ENCODE measurements around the gene UNC45B. TPM values are rescaled to one million over a fixed set of nuclear protein-coding genes. Genes with fewer than 3 reads are reported as not detected.
A peak's percentile ranks its signal among the peaks of the same experiment; 100 is the strongest.

Gene UNC45B
- total RNA-seq (under 1 TPM; 0.10 to 0.62 (median 0.29) TPM), polyA plus RNA-seq (under 1 TPM; 0.10 to 0.22 TPM), total RNA-seq (1.2 reads per million)

DNA sequence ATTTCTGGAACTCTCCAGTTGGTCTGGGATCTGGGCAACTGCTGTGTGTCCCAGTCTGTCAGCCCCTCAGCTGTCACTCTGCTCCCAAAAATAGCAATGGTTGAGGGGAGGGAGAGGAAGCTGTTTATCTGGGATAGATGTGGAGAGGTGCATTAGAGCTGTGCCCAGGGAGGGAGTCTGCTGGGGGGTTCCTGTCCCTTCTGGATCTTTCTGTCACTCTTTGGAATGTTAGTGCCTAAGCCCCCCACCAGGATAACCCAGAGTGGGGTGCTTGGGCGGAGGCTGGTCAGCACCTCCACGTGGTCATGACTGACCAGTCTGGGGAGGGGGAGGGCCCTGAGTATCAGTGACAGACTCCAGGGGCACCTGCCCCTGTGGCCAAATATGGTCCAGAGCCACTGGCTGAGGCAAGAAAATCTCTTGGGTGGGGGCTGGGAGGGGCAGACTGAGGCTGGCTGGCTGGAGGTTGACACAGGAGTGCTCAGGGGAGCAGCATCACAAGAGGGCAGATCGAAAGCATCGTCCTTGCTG is at the start of gene UNC45B:
TSS of gene UNC45B (plus strand) at position 443 of the 531 bp plus-strand sequence. CDS start 447 bp downstream, outside the sequence.
- H3K4me1 ChIP-seq (ENCODE audit: control insufficient read depth in 2 of 2, insufficient read depth in 2 of 2, low read length in 2 of 2) = peaks cover 0 to 3% of the 10 kb centered on the region in 2 donors
- ChIA-PET CTCF (interaction anchor here (0.7 kb wide), 1 partner anchor 92 kb away, joined by 3 read pairs; no protein-coding TSS in a partner anchor), POLR2A (interaction anchor here (1.1 to 1.4 kb wide), 4 partner anchors 19 to 94 kb away, joined by 3 to 4 read pairs (median 4); no protein-coding TSS in a partner anchor)
- H3K36me3 Mint-ChIP-seq = no peaks in the 10 kb centered on the region
- no peaks in the 10 kb centered on the region for H3K9me3 Mint-ChIP-seq
- H3K4me3 Mint-ChIP-seq = no peak within 1 kb of the TSS
- H3K27me3 Mint-ChIP-seq = peaks cover 0 to 6% (median 0%) of the 10 kb centered on the region in 5 donors
- ATAC-seq (no peak), DNase-seq (no peak)
- no peaks in the 10 kb centered on the region for H3K27me3 ChIP-seq (ENCODE audit: control insufficient read depth in 2 of 2, insufficient read depth in 2 of 2, low read length in 2 of 2)
- intact Hi-C loops (cut with micrococcal nuclease) = loop anchor here in 1 of 2 donors (10.0 kb wide), 1 partner anchor 597 kb away; no protein-coding TSS in a partner anchor
- no peaks in the 10 kb centered on the region for H3K9me3 ChIP-seq (ENCODE audit: control insufficient read depth in 2 of 3, low read length in 3 of 3)
- H3K27ac ChIP-seq (ENCODE audit: low read depth, low read length) = no peak within 1 kb of the TSS
- peaks cover under 1 to 9% (median 7%) of the 10 kb centered on the region in 7 donors for H3K4me1 Mint-ChIP-seq
- no peak within 1 kb of the TSS for H3K4me3 ChIP-seq (ENCODE audit: low read length)
- no peaks in the 10 kb centered on the region for H3K36me3 ChIP-seq (ENCODE audit: control insufficient read depth in 2 of 3, insufficient read depth in 3 of 3, low read length in 3 of 3)
- H3K27ac Mint-ChIP-seq = peak within 1 kb of the TSS in 3 of 9 donors; percentile 29 to 91 (median 70)

DNA sequence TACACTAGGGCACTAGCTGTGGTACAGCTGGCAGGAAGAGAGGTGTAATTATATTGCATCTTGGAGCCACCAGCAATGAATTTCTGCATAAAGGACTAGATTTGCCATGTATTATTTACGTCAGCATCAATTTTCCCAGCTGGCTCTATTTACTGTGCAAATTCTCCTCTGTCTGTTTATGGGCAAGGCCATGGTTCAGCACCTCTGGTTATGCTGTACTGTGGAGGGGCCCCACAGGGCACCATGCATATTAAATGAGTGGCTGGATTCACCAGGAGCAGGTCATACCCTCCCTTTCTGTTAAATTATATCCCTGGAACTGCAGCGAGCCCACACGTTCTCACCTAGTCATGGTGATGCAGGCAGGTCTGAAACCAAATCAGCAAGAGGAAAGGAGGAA is 47.7 kb upstream of the UNC45B start:
- ChIA-PET CTCF (no interaction called here), POLR2A (no interaction called here)
- peaks cover 9 to 41% (median 12%) of the 10 kb centered on the region in 5 donors for H3K36me3 Mint-ChIP-seq
- H3K4me1 Mint-ChIP-seq = peaks cover 0 to 5% (median 0%) of the 10 kb centered on the region in 7 donors
- no peaks in the 10 kb centered on the region for H3K9me3 Mint-ChIP-seq
- H3K4me3 Mint-ChIP-seq = no peak overlapping the region
- no peaks in the 10 kb centered on the region for H3K4me1 ChIP-seq (ENCODE audit: control insufficient read depth in 2 of 2, insufficient read depth in 2 of 2, low read length in 2 of 2)
- DNase-seq (no peak), ATAC-seq (no peak)
- H3K36me3 ChIP-seq (ENCODE audit: control insufficient read depth in 2 of 3, insufficient read depth in 3 of 3, low read length in 3 of 3) = peaks cover 0 to 43% (median 0%) of the 10 kb centered on the region in 3 experiments
- intact Hi-C loops (cut with micrococcal nuclease) = no loop called here
- no peaks in the 10 kb centered on the region for H3K9me3 ChIP-seq (ENCODE audit: control insufficient read depth in 2 of 3, low read length in 3 of 3)
- peak overlapping the region in 1 of 9 donors; percentile 17 for H3K27ac Mint-ChIP-seq
- no peaks in the 10 kb centered on the region for H3K27me3 ChIP-seq (ENCODE audit: control insufficient read depth in 2 of 2, insufficient read depth in 2 of 2, low read length in 2 of 2)
- H3K27ac ChIP-seq (ENCODE audit: low read depth, low read length) = no peak overlapping the region
- H3K27me3 Mint-ChIP-seq = no peaks in the 10 kb centered on the region
- H3K4me3 ChIP-seq (ENCODE audit: low read length) = no peak overlapping the region

- H3K36me3 ChIP-seq (ENCODE audit: control insufficient read depth in 2 of 3, insufficient read depth in 3 of 3, low read length in 3 of 3) = peaks cover 0 to 50% (median 0%) of the 10 kb centered on the region in 3 experiments
- H3K4me3 ChIP-seq (ENCODE audit: low read length) = no peak overlapping the region
- Mint-ChIP-seq H3K4me1 (peaks cover 0 to 5% (median 0%) of the 10 kb centered on the region in 7 donors), H3K36me3 (peaks cover 11 to 51% (median 20%) of the 10 kb centered on the region in 5 donors), H3K9me3 (no peaks in the 10 kb centered on the region), H3K27ac (no peak overlapping the region), H3K4me3 (no peak overlapping the region), H3K27me3 (no peaks in the 10 kb centered on the region)
- no peak overlapping the region for H3K27ac ChIP-seq (ENCODE audit: low read depth, low read length)
- ChIA-PET CTCF (interaction anchor here (1.2 kb wide), 1 partner anchor 16 kb away, joined by 3 read pairs; no protein-coding TSS in a partner anchor), POLR2A (no interaction called here)
- no peaks in the 10 kb centered on the region for H3K4me1 ChIP-seq (ENCODE audit: control insufficient read depth in 2 of 2, insufficient read depth in 2 of 2, low read length in 2 of 2)
- no peak for DNase-seq
- intact Hi-C loops (cut with micrococcal nuclease) = no loop called here
- H3K27me3 ChIP-seq (ENCODE audit: control insufficient read depth in 2 of 2, insufficient read depth in 2 of 2, low read length in 2 of 2) = no peaks in the 10 kb centered on the region
- ATAC-seq = no peak
- H3K9me3 ChIP-seq (ENCODE audit: control insufficient read depth in 2 of 3, low read length in 3 of 3) = no peaks in the 10 kb centered on the region
Measured at GRCh38 chr17:35101036-35101435, 46.6 kb upstream of the UNC45B start.

DNA sequence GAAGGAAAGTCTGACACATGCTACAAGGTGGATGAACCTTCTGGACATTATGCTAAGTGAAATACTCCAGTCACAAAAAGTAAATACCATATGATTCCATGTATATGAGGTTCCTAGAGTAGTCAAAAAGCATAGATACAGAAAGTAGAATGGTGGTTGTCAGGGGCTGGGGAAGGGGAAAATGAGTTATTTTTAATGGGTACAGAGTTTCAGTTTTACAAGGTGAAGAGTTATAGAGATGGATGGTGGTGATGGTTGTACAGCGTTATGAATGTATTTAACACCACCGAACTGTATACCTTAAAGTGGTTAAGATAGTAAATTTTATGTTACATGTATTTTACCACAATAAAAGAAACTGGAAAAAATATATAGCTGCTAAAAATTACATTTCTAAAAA is 45.9 kb upstream of the UNC45B start:
- intact Hi-C loops (cut with micrococcal nuclease) = no loop called here
- no peaks in the 10 kb centered on the region for H3K4me1 ChIP-seq (ENCODE audit: control insufficient read depth in 2 of 2, insufficient read depth in 2 of 2, low read length in 2 of 2)
- no peak overlapping the region for H3K4me3 ChIP-seq (ENCODE audit: low read length)
- DNase-seq = no peak
- H3K9me3 ChIP-seq (ENCODE audit: control insufficient read depth in 2 of 3, low read length in 3 of 3) = no peaks in the 10 kb centered on the region
- peaks cover 0 to 56% (median 0%) of the 10 kb centered on the region in 3 experiments for H3K36me3 ChIP-seq (ENCODE audit: control insufficient read depth in 2 of 3, insufficient read depth in 3 of 3, low read length in 3 of 3)
- no peaks in the 10 kb centered on the region for H3K27me3 Mint-ChIP-seq
- peaks cover 0 to 5% (median 0%) of the 10 kb centered on the region in 7 donors for H3K4me1 Mint-ChIP-seq
- ChIA-PET POLR2A (interaction anchor here (1.3 kb wide), 1 partner anchor 19 kb away, joined by 3 read pairs; no protein-coding TSS in a partner anchor), CTCF (interaction anchor here (1.2 kb wide), 1 partner anchor 15 kb away, joined by 3 read pairs; no protein-coding TSS in a partner anchor)
- no peak for ATAC-seq
- no peaks in the 10 kb centered on the region for H3K27me3 ChIP-seq (ENCODE audit: control insufficient read depth in 2 of 2, insufficient read depth in 2 of 2, low read length in 2 of 2)
- no peak overlapping the region for H3K4me3 Mint-ChIP-seq
- peaks cover 18 to 58% (median 27%) of the 10 kb centered on the region in 5 donors for H3K36me3 Mint-ChIP-seq
- H3K27ac ChIP-seq (ENCODE audit: low read depth, low read length) = no peak overlapping the region
- H3K27ac Mint-ChIP-seq = no peak overlapping the region
- peaks cover 0 to 5% (median 0%) of the 10 kb centered on the region in 11 donors for H3K9me3 Mint-ChIP-seq

- Histone ChIP-seq H3K27me3 (ENCODE audit: control insufficient read depth in 2 of 2, insufficient read depth in 2 of 2, low read length in 2 of 2) (no peaks in the 10 kb centered on the region), H3K9me3 (ENCODE audit: control insufficient read depth in 2 of 3, low read length in 3 of 3) (no peaks in the 10 kb centered on the region), H3K36me3 (ENCODE audit: control insufficient read depth in 2 of 3, insufficient read depth in 3 of 3, low read length in 3 of 3) (peaks cover 0 to 58% (median 0%) of the 10 kb centered on the region in 3 experiments), H3K4me3 (ENCODE audit: low read length) (no peak overlapping the region), H3K4me1 (ENCODE audit: control insufficient read depth in 2 of 2, insufficient read depth in 2 of 2, low read length in 2 of 2) (no peaks in the 10 kb centered on the region), H3K27ac (ENCODE audit: low read depth, low read length) (no peak overlapping the region)
- Mint-ChIP-seq H3K27me3 (no peaks in the 10 kb centered on the region), H3K36me3 (peaks cover 18 to 59% (median 33%) of the 10 kb centered on the region in 5 donors), H3K4me3 (no peak overlapping the region), H3K9me3 (peaks cover 0 to 5% (median 0%) of the 10 kb centered on the region in 11 donors), H3K4me1 (peaks cover 0 to 5% (median 0%) of the 10 kb centered on the region in 7 donors), H3K27ac (no peak overlapping the region)
- intact Hi-C loops (cut with micrococcal nuclease) = no loop called here
- DNase-seq (no peak), ATAC-seq (no peak)
- POLR2A ChIA-PET = interaction anchor here (0.8 to 1.3 kb wide), 2 partner anchors 20 to 135 kb away, joined by 3 read pairs; no protein-coding TSS in a partner anchor
- CTCF ChIA-PET = interaction anchor here (0.9 kb wide), 1 partner anchor 12 kb away, joined by 5 read pairs; no protein-coding TSS in a partner anchor
Measured at GRCh38 chr17:35103271-35103670, 44.3 kb upstream of the UNC45B start.

GRCh38 chr17:35104844-35105450 is 42.7 kb upstream of the UNC45B start:
- POLR2A ChIA-PET = interaction anchor here (1.2 kb wide), 1 partner anchor 14 kb away, joined by 3 read pairs; no protein-coding TSS in a partner anchor
- Histone ChIP-seq H3K4me3 (ENCODE audit: low read length) (no peak overlapping the region), H3K4me1 (ENCODE audit: control insufficient read depth in 2 of 2, insufficient read depth in 2 of 2, low read length in 2 of 2) (no peaks in the 10 kb centered on the region), H3K27me3 (ENCODE audit: control insufficient read depth in 2 of 2, insufficient read depth in 2 of 2, low read length in 2 of 2) (no peaks in the 10 kb centered on the region), H3K36me3 (ENCODE audit: control insufficient read depth in 2 of 3, insufficient read depth in 3 of 3, low read length in 3 of 3) (peaks cover 0 to 48% (median 0%) of the 10 kb centered on the region in 3 experiments), H3K27ac (ENCODE audit: low read depth, low read length) (no peak overlapping the region), H3K9me3 (ENCODE audit: control insufficient read depth in 2 of 3, low read length in 3 of 3) (no peaks in the 10 kb centered on the region)
- DNase-seq = no peak
- peaks cover 17 to 56% (median 33%) of the 10 kb centered on the region in 5 donors for H3K36me3 Mint-ChIP-seq
- CTCF ChIA-PET = interaction anchor here (2.1 kb wide), 1 partner anchor 14 kb away, joined by 8 read pairs; no protein-coding TSS in a partner anchor
- no peaks in the 10 kb centered on the region for H3K27me3 Mint-ChIP-seq
- no peak for ATAC-seq
- no peak overlapping the region for H3K4me3 Mint-ChIP-seq
- peak overlapping the region in 2 of 9 donors; percentile 34 to 65 for H3K27ac Mint-ChIP-seq
- peaks cover 0 to 5% (median 0%) of the 10 kb centered on the region in 7 donors for H3K4me1 Mint-ChIP-seq
- intact Hi-C loops (cut with micrococcal nuclease) = no loop called here
- peaks cover 0 to 5% (median 0%) of the 10 kb centered on the region in 11 donors for H3K9me3 Mint-ChIP-seq

Measured in naive thymus-derived CD4-positive, alpha-beta T cell (primary cell).